H9 (cell line): ENCODE data around the gene ACSBG1. TPM values are rescaled to one million over a fixed set of nuclear protein-coding genes. Genes with fewer than 3 reads are reported as not detected.

Experiments
- DNase-seq: peaks from one replicate; pipeline ENCODE4 v3.0.0-alpha.2; 2017
- H2AFZ ChIP-seq: one replicate; pipeline ENCODE4 v1.6.1; 2013; ENCODE audit warnings: mild to moderate bottlenecking, low read length, control low read depth, moderate library complexity
- H2AK5ac ChIP-seq: 2 replicates; pipeline ENCODE4 v1.6.1; 2013; ENCODE audit warnings: low read length, control low read depth, mixed read lengths; ENCODE audit not compliant: insufficient read length
- H2BK120ac ChIP-seq: one replicate; pipeline ENCODE4 v1.6.1; 2013; ENCODE audit warnings: low read depth, mild to moderate bottlenecking, low read length, control low read depth, inconsistent platforms; ENCODE audit not compliant: poor library complexity, severe bottlenecking
- H2BK12ac ChIP-seq: 2 replicates; pipeline ENCODE4 v1.6.1; 2013; ENCODE audit warnings: low read length, control low read depth, mixed read lengths, low read depth; ENCODE audit not compliant: insufficient read length
- H2BK15ac ChIP-seq: 2 replicates; pipeline ENCODE4 v1.6.1; 2013; ENCODE audit warnings: low read depth, low read length, control low read depth
- H2BK20ac ChIP-seq: one replicate; pipeline ENCODE4 v1.6.1; 2013; ENCODE audit warnings: low read depth, mild to moderate bottlenecking, low read length, control low read depth, inconsistent platforms; ENCODE audit not compliant: poor library complexity, severe bottlenecking
- H2BK5ac ChIP-seq: 2 replicates; pipeline ENCODE4 v1.6.1; 2013; ENCODE audit warnings: low read length, control low read depth, mixed read lengths; ENCODE audit not compliant: insufficient read length
- H3K14ac ChIP-seq: 2 replicates; pipeline ENCODE4 v1.6.1; 2013; ENCODE audit warnings: low read length, control low read depth; ENCODE audit not compliant: insufficient read depth
- H3K18ac ChIP-seq: 2 replicates; pipeline ENCODE4 v1.6.1; 2013; ENCODE audit warnings: low read depth, mild to moderate bottlenecking, mixed read lengths, low read length, control low read depth; ENCODE audit not compliant: insufficient read length
- H3K23ac ChIP-seq: 2 replicates; pipeline ENCODE4 v1.6.1; 2013; ENCODE audit warnings: low read length, control low read depth, mixed read lengths, low read depth; ENCODE audit not compliant: insufficient read length
- H3K23me2 ChIP-seq: 2 replicates; pipeline ENCODE4 v1.6.1; 2013; ENCODE audit warnings: low read depth, mild to moderate bottlenecking, mixed read lengths, low read length, control low read depth; ENCODE audit not compliant: insufficient read length, poor library complexity, severe bottlenecking
- H3K27ac ChIP-seq: 2 replicates; pipeline ENCODE4 v1.5.1; 2013; ENCODE audit warnings: low read length, control low read depth, mixed read lengths, low read depth; ENCODE audit not compliant: insufficient read length
- H3K27me3 ChIP-seq: 2 replicates; pipeline ENCODE4 v1.6.1; 2013; ENCODE audit warnings: low read length, control low read depth, inconsistent platforms; ENCODE audit not compliant: insufficient read depth
- H3K4ac ChIP-seq: 2 replicates; pipeline ENCODE4 v1.6.1; 2013; ENCODE audit warnings: low read depth, mild to moderate bottlenecking, control low read depth, inconsistent platforms, low read length, moderate library complexity
- H3K4me1 ChIP-seq: 2 replicates; pipeline ENCODE4 v1.6.1; 2013; ENCODE audit warnings: low read length, control low read depth, inconsistent platforms; ENCODE audit not compliant: insufficient read depth
- H3K4me2 ChIP-seq: 2 replicates; pipeline ENCODE4 v1.6.1; 2013; ENCODE audit warnings: low read length, control low read depth, mixed read lengths; ENCODE audit not compliant: insufficient read length, insufficient read depth
- H3K56ac ChIP-seq: 2 replicates; pipeline ENCODE4 v1.6.1; 2013; ENCODE audit warnings: low read depth, mild to moderate bottlenecking, mixed read lengths, low read length, control low read depth; ENCODE audit not compliant: insufficient read length
- H3K79me1 ChIP-seq: 2 replicates; pipeline ENCODE4 v1.6.1; 2013; ENCODE audit warnings: low read depth, mild to moderate bottlenecking, moderate library complexity, low read length, control low read depth, inconsistent platforms; ENCODE audit not compliant: insufficient read depth, poor library complexity, severe bottlenecking
- H3K79me2 ChIP-seq: 2 replicates; pipeline ENCODE4 v1.6.1; 2013; ENCODE audit warnings: low read length, control low read depth, inconsistent platforms; ENCODE audit not compliant: insufficient read depth
- H3K9ac ChIP-seq: 2 replicates; pipeline ENCODE4 v1.6.1; 2013; ENCODE audit warnings: low read length, control low read depth, mixed read lengths; ENCODE audit not compliant: insufficient read length; ENCODE audit errors: extremely low read depth
- H3K9me3 ChIP-seq: one replicate; pipeline ENCODE4 v1.6.1; 2013; ENCODE audit warnings: low read depth, low read length, inconsistent platforms; ENCODE audit not compliant: control insufficient read depth
- H3T11ph ChIP-seq: one replicate; pipeline ENCODE4 v1.6.1; 2013; ENCODE audit warnings: mild to moderate bottlenecking, low read length, control low read depth, inconsistent platforms
- H4K20me1 ChIP-seq: one replicate; pipeline ENCODE4 v1.6.1; 2013; ENCODE audit not compliant: control insufficient read depth, insufficient read length, insufficient read depth
- H4K5ac ChIP-seq: 2 replicates; pipeline ENCODE4 v1.6.1; 2013; ENCODE audit warnings: low read depth, mild to moderate bottlenecking, mixed read lengths, low read length, control low read depth; ENCODE audit not compliant: insufficient read length
- H4K8ac ChIP-seq: replicated peaks from 2 replicates; pipeline ENCODE4 v1.6.1; 2013; ENCODE audit warnings: low read length, control low read depth, mixed read lengths, low read depth; ENCODE audit not compliant: insufficient read length
- H4K91ac ChIP-seq: 2 replicates; pipeline ENCODE4 v1.6.1; 2013; ENCODE audit warnings: low read depth, mild to moderate bottlenecking, moderate library complexity, mixed read lengths, low read length, control low read depth; ENCODE audit not compliant: insufficient read length
- H3K27ac Mint-ChIP-seq, 3 experiments: 2 replicates in 2 of 3; 3 replicates in 1 of 3; pipeline ENCODE4 v1.8.0; 2020 to 2021; ENCODE audit warnings: mixed read lengths in 3 of 3, mild to moderate bottlenecking in 1 of 3, moderate library complexity in 1 of 3
- H3K27me3 Mint-ChIP-seq: 2 replicates; pipeline ENCODE4 v1.8.0; 2021; ENCODE audit warnings: low read depth, mild to moderate bottlenecking, moderate library complexity, mixed read lengths
- H3K36me3 Mint-ChIP-seq, 3 experiments: 2 replicates in 2 of 3; 3 replicates in 1 of 3; pipeline ENCODE4 v1.8.0; 2020 to 2021; ENCODE audit warnings: low read depth in 3 of 3, mixed read lengths in 3 of 3; ENCODE audit not compliant: insufficient read depth in 1 of 3
- H3K4me1 Mint-ChIP-seq, 2 experiments: 2 replicates each; pipeline ENCODE4 v1.8.0; 2020; ENCODE audit warnings: mixed read lengths in 2 of 2
- H3K4me3 Mint-ChIP-seq, 2 experiments: 2 replicates in 1 of 2; 3 replicates in 1 of 2; pipeline ENCODE4 v1.8.0; 2020 to 2021; ENCODE audit warnings: mild to moderate bottlenecking in 2 of 2, mixed read lengths in 2 of 2, moderate library complexity in 1 of 2
- H3K9me3 Mint-ChIP-seq, 2 experiments: 2 replicates in 1 of 2; 3 replicates in 1 of 2; pipeline ENCODE4 v1.8.0; 2020; ENCODE audit warnings: mild to moderate bottlenecking in 2 of 2, mixed read lengths in 2 of 2, moderate library complexity in 1 of 2
- CTCF ChIP-seq: fragments of 200-600 bp; sonication (generic); conservative IDR thresholded peaks from 3 replicates; pipeline ENCODE4 v1.8.0; 2021; ENCODE audit warnings: antibody characterized with exemption, mild to moderate bottlenecking
- WGBS: extraction: QIAGEN DNeasy Blood & Tissue Kit; methylation state at CpG from one replicate; pipeline ENCODE4 v1.1.7; 2013; ENCODE audit warnings: missing lambda C conversion rate, low lambda C conversion rate, mixed read lengths; ENCODE audit not compliant: insufficient read length; ENCODE audit errors: extremely low coverage; 5-methylcytosine and 5-hydroxymethylcytosine counted together
- total RNA-seq: library from RNA; stranded (reverse); gene quantifications from 2 replicates; pipeline ENCODE4 v1.2.1, GENCODE V29; 2021

ACSBG1 gene
- total RNA-seq, 1 experiment from 2014 or later = 2.2 TPM

GRCh38 chr15:78125267-78125666 is 109.1 kb downstream of the ACSBG1 start:
- Histone ChIP-seq H3K79me2 (no peaks in the 10 kb centered on the region), H3K4me2 (no peak overlapping the region), H3K14ac (no peak overlapping the region), H2BK20ac (no peak overlapping the region), H2BK5ac (no peak overlapping the region), H3K9me3 (no peaks in the 10 kb centered on the region), H2BK120ac (no peak overlapping the region), H3T11ph (no peak overlapping the region), H3K9ac (no peak overlapping the region), H4K20me1 (no peaks in the 10 kb centered on the region), H3K27ac (no peak overlapping the region), H4K5ac (no peak overlapping the region), H2AFZ (no peak overlapping the region), H3K56ac (no peak overlapping the region), H4K91ac (no peak overlapping the region), H3K27me3 (no peaks in the 10 kb centered on the region), H3K23ac (no peak overlapping the region), H3K4ac (no peak overlapping the region), H3K18ac (no peak overlapping the region), H2BK15ac (no peak overlapping the region), H3K79me1 (no peaks in the 10 kb centered on the region), H2AK5ac (no peak overlapping the region), H3K4me1 (peaks cover 2% of the 10 kb centered on the region; the same call in 1 of the 2 replicates), H4K8ac (no peak overlapping the region), H2BK12ac (no peak overlapping the region), H3K23me2 (no peaks in the 10 kb centered on the region)
- Mint-ChIP-seq H3K4me3 (no peak overlapping the region; a peak in 1 of 5 replicates), H3K27me3 (no peaks in the 10 kb centered on the region; the same call in 1 of the 2 replicates), H3K27ac (no peak overlapping the region), H3K9me3 (no peaks in the 10 kb centered on the region; a peak in 1 of 5 replicates), H3K4me1 (peaks cover 22 to 35% of the 10 kb centered on the region in 2 experiments), H3K36me3 (peaks cover 3 to 10% (median 6%) of the 10 kb centered on the region in 3 experiments; a peak in 5 of 7 replicates)
- no peak for TF ChIP-seq CTCF
- DNase-seq = no peak
- WGBS = no CpG with 5 or more reads among the region's 3 CpGs
